ENCODE measurements around the gene IL5. TPM values are rescaled to one million over a fixed set of nuclear protein-coding genes. Genes with fewer than 3 reads are reported as not detected.
"Not testable (repeated sequence)": the region's sequence is repeated elsewhere in the genome, so short reads cannot be mapped to it uniquely, and the experiment has no call there.

IL5 gene
- polyA plus RNA-seq, 1 donor (not counting 4 experiments of a cell fraction or from before 2014, with no cell fraction given), result not detected

- no peaks in the 10 kb centered on the region for H3K9me3 ChIP-seq (ENCODE audit: control insufficient read depth, low read depth, low read length)
- H3K4me3 ChIP-seq (ENCODE audit: control insufficient read depth in 2 of 3, extremely low read depth in 1 of 3, insufficient read depth in 2 of 3, low read depth in 1 of 3, low read length in 3 of 3), result no peak overlapping the region
- H3K79me2 ChIP-seq (ENCODE audit: control insufficient read depth, insufficient read depth, low read length), result no peaks in the 10 kb centered on the region
- dilution Hi-C loops (cut with MboI; ENCODE audit: extremely low pct_ligation_motif_present, low sequenced_read_pairs), result no loop called here
- DNase-seq (ENCODE audit: low read depth, low spot score) (no peak), FAIRE-seq (no peak)
- H2AFZ ChIP-seq (ENCODE audit: control insufficient read depth, low read length), result no peak overlapping the region
- no peaks in the 10 kb centered on the region for H3K9me1 ChIP-seq (ENCODE audit: control insufficient read depth, extremely low read depth, insufficient read depth, low read length)
- no peaks in the 10 kb centered on the region for H4K20me1 ChIP-seq (ENCODE audit: control insufficient read depth, extremely low read depth, insufficient read depth, low read length)
- H3K4me1 ChIP-seq (ENCODE audit: control insufficient read depth, extremely low read depth, insufficient read depth, low read length), result peaks cover 3% of the 10 kb centered on the region
- TF ChIP-seq EZH2 (IDR thresholded peaks at IDR 0.05; ENCODE audit: low read length), result no peak
- H3K4me2 ChIP-seq (ENCODE audit: control insufficient read depth, extremely low read depth, insufficient read depth, low read depth, low read length), result no peak overlapping the region
- H3K36me3 ChIP-seq (ENCODE audit: control insufficient read depth in 2 of 2, extremely low read depth in 1 of 2, insufficient read depth in 2 of 2, low read length in 2 of 2), result no peaks in the 10 kb centered on the region
- H3K9ac ChIP-seq (ENCODE audit: control insufficient read depth, extremely low read depth, insufficient read depth, low read length), result no peak overlapping the region
- no peak overlapping the region for H3K27ac ChIP-seq (ENCODE audit: control insufficient read depth, insufficient read depth, low read length)
- H3K27me3 ChIP-seq (ENCODE audit: control insufficient read depth, extremely low read depth, insufficient read depth, low read length), result peaks cover 3% of the 10 kb centered on the region
Observed at GRCh38 chr5:132525299-132525724, 18.0 kb downstream of the IL5 start.

GRCh38 chr5:132524877-132525276, 18.4 kb downstream of the IL5 start:
- dilution Hi-C loops (cut with MboI; ENCODE audit: extremely low pct_ligation_motif_present, low sequenced_read_pairs); H2AFZ ChIP-seq (ENCODE audit: control insufficient read depth, low read length); H3K4me2 ChIP-seq (ENCODE audit: control insufficient read depth, extremely low read depth, insufficient read depth, low read depth, low read length); H3K27me3 ChIP-seq (ENCODE audit: control insufficient read depth, extremely low read depth, insufficient read depth, low read length); H3K36me3 ChIP-seq (ENCODE audit: control insufficient read depth in 2 of 2, extremely low read depth in 1 of 2, insufficient read depth in 2 of 2, low read length in 2 of 2); H3K9me1 ChIP-seq (ENCODE audit: control insufficient read depth, extremely low read depth, insufficient read depth, low read length); FAIRE-seq; H3K27ac ChIP-seq (ENCODE audit: control insufficient read depth, insufficient read depth, low read length); H4K20me1 ChIP-seq (ENCODE audit: control insufficient read depth, extremely low read depth, insufficient read depth, low read length); H3K4me3 ChIP-seq (ENCODE audit: control insufficient read depth in 2 of 3, extremely low read depth in 1 of 3, insufficient read depth in 2 of 3, low read depth in 1 of 3, low read length in 3 of 3); H3K9me3 ChIP-seq (ENCODE audit: control insufficient read depth, low read depth, low read length); DNase-seq (ENCODE audit: low read depth, low spot score); H3K4me1 ChIP-seq (ENCODE audit: control insufficient read depth, extremely low read depth, insufficient read depth, low read length); H3K9ac ChIP-seq (ENCODE audit: control insufficient read depth, extremely low read depth, insufficient read depth, low read length); H3K79me2 ChIP-seq (ENCODE audit: control insufficient read depth, insufficient read depth, low read length): not testable (repeated sequence)

DNA sequence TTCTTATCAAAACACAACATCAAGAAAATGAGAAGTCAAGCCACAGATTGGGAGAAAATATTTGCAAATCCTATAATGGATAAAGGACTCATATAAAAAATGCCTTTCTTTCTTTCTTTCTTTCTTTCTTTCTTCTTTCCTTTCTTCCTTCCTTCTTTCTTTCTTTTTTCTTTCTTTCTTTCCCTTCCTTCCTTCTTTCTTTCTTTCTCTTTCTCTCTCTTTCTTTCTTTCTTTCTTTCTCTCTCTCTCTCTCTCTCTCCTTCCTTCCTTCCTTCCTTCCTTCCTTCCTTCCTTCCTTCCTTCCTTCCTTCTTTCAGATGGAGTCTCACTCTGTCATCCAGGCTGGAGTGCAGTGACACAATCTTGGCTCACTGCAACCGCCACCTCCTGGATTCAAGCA, 21.3 kb downstream of the IL5 start:
- H3K4me1 ChIP-seq (ENCODE audit: control insufficient read depth, extremely low read depth, insufficient read depth, low read length); H4K20me1 ChIP-seq (ENCODE audit: control insufficient read depth, extremely low read depth, insufficient read depth, low read length); dilution Hi-C loops (cut with MboI; ENCODE audit: extremely low pct_ligation_motif_present, low sequenced_read_pairs); FAIRE-seq; H3K27ac ChIP-seq (ENCODE audit: control insufficient read depth, insufficient read depth, low read length); H3K27me3 ChIP-seq (ENCODE audit: control insufficient read depth, extremely low read depth, insufficient read depth, low read length); H3K4me3 ChIP-seq (ENCODE audit: control insufficient read depth in 2 of 3, extremely low read depth in 1 of 3, insufficient read depth in 2 of 3, low read depth in 1 of 3, low read length in 3 of 3); H3K9me1 ChIP-seq (ENCODE audit: control insufficient read depth, extremely low read depth, insufficient read depth, low read length); H2AFZ ChIP-seq (ENCODE audit: control insufficient read depth, low read length); H3K79me2 ChIP-seq (ENCODE audit: control insufficient read depth, insufficient read depth, low read length); H3K9ac ChIP-seq (ENCODE audit: control insufficient read depth, extremely low read depth, insufficient read depth, low read length); H3K36me3 ChIP-seq (ENCODE audit: control insufficient read depth in 2 of 2, extremely low read depth in 1 of 2, insufficient read depth in 2 of 2, low read length in 2 of 2); H3K9me3 ChIP-seq (ENCODE audit: control insufficient read depth, low read depth, low read length); H3K4me2 ChIP-seq (ENCODE audit: control insufficient read depth, extremely low read depth, insufficient read depth, low read depth, low read length); DNase-seq (ENCODE audit: low read depth, low spot score): not testable (repeated sequence)

DNA sequence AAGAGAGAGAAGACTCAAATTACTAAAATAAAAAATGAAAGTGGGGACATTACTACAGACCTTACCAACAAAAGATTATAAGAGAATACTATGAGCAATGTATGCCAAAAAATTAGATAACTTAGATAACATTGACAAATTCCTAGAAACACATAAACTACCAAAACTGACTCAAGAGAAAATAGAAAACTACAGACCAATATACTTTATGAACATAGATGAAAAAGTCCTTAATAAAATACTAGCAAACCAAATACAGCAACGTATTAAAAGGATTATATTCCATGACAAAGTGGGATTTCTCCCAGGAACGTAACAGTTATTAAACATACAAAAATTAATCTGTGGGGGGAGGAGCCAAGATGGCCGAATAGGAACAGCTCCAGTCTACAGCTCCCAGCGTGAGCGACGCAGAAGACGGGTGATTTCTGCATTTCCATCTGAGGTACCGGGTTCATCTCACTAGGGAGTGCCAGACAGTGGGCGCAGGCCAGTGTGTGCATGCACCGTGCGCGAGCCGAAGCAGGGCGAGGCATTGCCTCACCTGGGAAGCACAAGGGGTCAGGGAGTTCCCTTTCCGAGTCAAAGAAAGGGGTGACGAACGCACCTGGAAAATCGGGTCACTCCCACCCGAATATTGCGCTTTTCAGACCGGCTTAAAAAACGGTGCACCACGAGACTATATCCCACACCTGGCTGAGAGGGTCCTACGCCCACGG, 29.5 kb downstream of the IL5 start:
- H3K9ac ChIP-seq (ENCODE audit: control insufficient read depth, extremely low read depth, insufficient read depth, low read length); H3K4me1 ChIP-seq (ENCODE audit: control insufficient read depth, extremely low read depth, insufficient read depth, low read length); FAIRE-seq; H3K79me2 ChIP-seq (ENCODE audit: control insufficient read depth, insufficient read depth, low read length); H2AFZ ChIP-seq (ENCODE audit: control insufficient read depth, low read length); H3K27me3 ChIP-seq (ENCODE audit: control insufficient read depth, extremely low read depth, insufficient read depth, low read length); H3K4me3 ChIP-seq (ENCODE audit: control insufficient read depth in 2 of 3, extremely low read depth in 1 of 3, insufficient read depth in 2 of 3, low read depth in 1 of 3, low read length in 3 of 3); H4K20me1 ChIP-seq (ENCODE audit: control insufficient read depth, extremely low read depth, insufficient read depth, low read length); H3K9me1 ChIP-seq (ENCODE audit: control insufficient read depth, extremely low read depth, insufficient read depth, low read length); dilution Hi-C loops (cut with MboI; ENCODE audit: extremely low pct_ligation_motif_present, low sequenced_read_pairs); H3K36me3 ChIP-seq (ENCODE audit: control insufficient read depth in 2 of 2, extremely low read depth in 1 of 2, insufficient read depth in 2 of 2, low read length in 2 of 2); H3K4me2 ChIP-seq (ENCODE audit: control insufficient read depth, extremely low read depth, insufficient read depth, low read depth, low read length); H3K27ac ChIP-seq (ENCODE audit: control insufficient read depth, insufficient read depth, low read length); DNase-seq (ENCODE audit: low read depth, low spot score); H3K9me3 ChIP-seq (ENCODE audit: control insufficient read depth, low read depth, low read length): not testable (repeated sequence)
